K562 (cell line): ENCODE results near the gene AKAIN1. TPM values are rescaled to one million over a fixed set of nuclear protein-coding genes. Genes with fewer than 3 reads are reported as not detected.
A peak's percentile ranks its signal among the peaks of the same experiment; 100 is the strongest.

Experiments used
- CBX1 ChIP-seq: sonication (generic); IDR thresholded peaks from 2 replicates; pipeline ENCODE4 v1.6.1; 2016; ENCODE audit warnings: antibody characterized with exemption, low read depth, mild to moderate bottlenecking
- FIP1L1 ChIP-seq: fragments of 200-400 bp; formaldehyde crosslinking; IDR thresholded peaks from 2 replicates; pipeline ENCODE4 v1.6.1; 2018; ENCODE audit warnings: mild to moderate bottlenecking, low read depth, low read length; ENCODE audit not compliant: poor library complexity, severe bottlenecking
- FOXK2 ChIP-seq, 2 experiments: fragments of 450-650 bp; IDR thresholded peaks in 1 of 2; conservative IDR thresholded peaks in 1 of 2; 2 replicates each; pipeline ENCODE4 v1.6.1; 2016; ENCODE audit warnings: low read depth in 2 of 2, mild to moderate bottlenecking in 1 of 2
- GTF2F1 ChIP-seq: IDR thresholded peaks from 2 replicates; pipeline ENCODE4 v1.6.1; 2011; ENCODE audit warnings: low read depth, low read length, improper control_type of control experiment
- KAT7 ChIP-seq: sonication (generic); formaldehyde crosslinking; IDR thresholded peaks from 2 replicates; pipeline ENCODE4 v1.8.0; 2022; ENCODE audit warnings: missing genetic modification reagents, mild to moderate bottlenecking, borderline replicate concordance
- ZBTB1 ChIP-seq: sonication (generic); formaldehyde crosslinking; IDR thresholded peaks from 2 replicates; pipeline ENCODE4 v1.8.1; 2023; ENCODE audit warnings: missing genetic modification reagents, low read depth, mild to moderate bottlenecking, borderline replicate concordance
- ZFP30 ChIP-seq: fragments of 250-450 bp; sonication (Bioruptor Pico); IDR thresholded peaks from 2 replicates; pipeline ENCODE4 v1.8.0; 2022; ENCODE audit warnings: moderate library complexity, mild to moderate bottlenecking, inconsistent platforms, borderline replicate concordance
- ZNF217 ChIP-seq: sonication (generic); formaldehyde crosslinking; IDR thresholded peaks from 2 replicates; pipeline ENCODE4 v1.8.0; 2022; ENCODE audit warnings: mild to moderate bottlenecking, missing genetic modification reagents
- polyA plus RNA-seq, 8 experiments: library from polyadenylated mRNA; depleted of rRNA in 4 of 8; stranded (reverse) in 5 of 8; unstranded in 3 of 8; fragments of >200 nt; fragmentation: Nextera tagmentation in 2 of 8; fragmentation: Illumina TruSeq in 1 of 8; extraction: Ambion mirVana in 2 of 8; extraction: Trizol in 1 of 8; gene quantifications; 2 replicates each; pipeline versions ENCODE4 v1.2.1 to v1.2.3, GENCODE V29; 2011 to 2014; ENCODE audit warnings: inconsistent platforms in 1 of 8, missing spikeins in 1 of 8
- total RNA-seq, 7 experiments: library from RNA; depleted of rRNA in 6 of 7; stranded (reverse); fragments of >200 nt in 6 of 7; fragmentation: Illumina TruSeq in 2 of 7; extraction: Trizol in 2 of 7; gene quantifications; 2 replicates each; pipeline versions ENCODE4 v1.2.1 to v1.2.3, GENCODE V29; 2011 to 2021; ENCODE audit warnings: low replicate concordance in 1 of 7
- TF ChIP-seq, protein P1 (sequence below), 2 experiments: fragments of 450-650 bp in 1 of 2; sonication (generic) in 1 of 2; formaldehyde crosslinking in 1 of 2; IDR thresholded peaks; 2 replicates each; pipeline versions ENCODE4 v1.7.1 to v1.9.0; 2016 to 2022; ENCODE audit warnings: inconsistent platforms in 1 of 2, mild to moderate bottlenecking in 1 of 2, missing genetic modification reagents in 1 of 2
- TF ChIP-seq, protein P2 (sequence below), 3 experiments: fragments of 200-800 bp in 1 of 3; fragments of 250-450 bp in 1 of 3; fragments of 450-650 bp in 1 of 3; sonication (Bioruptor Pico) in 1 of 3; sonication (Bioruptor generic) in 1 of 3; formaldehyde crosslinking in 1 of 3; IDR thresholded peaks; 2 replicates each; pipeline versions ENCODE4 v1.6.1 to v1.8.0; 2016 to 2022; ENCODE audit warnings: mild to moderate bottlenecking in 2 of 3, missing genetic modification characterization in 2 of 3, missing compliant biosample characterization in 1 of 3, moderate library complexity in 1 of 3

AKAIN1 gene
- total and polyA plus RNA-seq, 9 of the 15 experiments (the other 6 are each of a cell fraction or from before 2014, with no cell fraction given) = not detected

DNA sequence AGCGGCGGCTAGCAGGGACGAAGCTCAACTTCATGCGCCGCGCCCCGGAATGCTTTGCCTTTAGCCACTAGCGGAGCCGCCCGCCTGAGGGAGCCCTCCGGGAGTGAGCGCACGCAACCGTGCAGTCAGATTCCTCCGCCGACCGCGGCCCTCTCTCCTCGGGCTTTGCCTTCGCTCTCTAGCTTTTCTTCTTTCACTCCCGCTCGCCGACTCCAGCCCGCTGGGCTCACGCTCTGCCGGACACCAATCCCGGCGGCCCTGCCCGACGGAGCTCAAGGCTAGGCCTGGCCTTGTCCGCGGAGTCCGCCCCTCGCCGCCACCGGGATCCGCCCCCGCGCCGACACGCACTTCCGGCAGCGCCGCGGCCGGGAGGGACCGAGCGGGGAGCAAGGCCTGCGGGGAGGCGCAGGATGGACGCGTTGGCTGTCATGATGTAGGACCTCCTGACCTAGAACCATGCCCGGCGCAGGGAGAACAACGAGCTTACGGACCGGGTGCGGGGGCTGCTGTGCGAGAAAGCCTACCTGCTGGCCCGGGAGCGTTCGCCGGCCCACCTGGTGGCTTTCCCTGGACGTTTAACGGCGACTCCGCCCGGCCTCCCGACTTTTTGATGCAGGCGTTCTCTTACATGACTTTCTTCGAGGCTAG, 40.8 kb upstream of the AKAIN1 start (continued):
- TF ChIP-seq, protein P1, sequence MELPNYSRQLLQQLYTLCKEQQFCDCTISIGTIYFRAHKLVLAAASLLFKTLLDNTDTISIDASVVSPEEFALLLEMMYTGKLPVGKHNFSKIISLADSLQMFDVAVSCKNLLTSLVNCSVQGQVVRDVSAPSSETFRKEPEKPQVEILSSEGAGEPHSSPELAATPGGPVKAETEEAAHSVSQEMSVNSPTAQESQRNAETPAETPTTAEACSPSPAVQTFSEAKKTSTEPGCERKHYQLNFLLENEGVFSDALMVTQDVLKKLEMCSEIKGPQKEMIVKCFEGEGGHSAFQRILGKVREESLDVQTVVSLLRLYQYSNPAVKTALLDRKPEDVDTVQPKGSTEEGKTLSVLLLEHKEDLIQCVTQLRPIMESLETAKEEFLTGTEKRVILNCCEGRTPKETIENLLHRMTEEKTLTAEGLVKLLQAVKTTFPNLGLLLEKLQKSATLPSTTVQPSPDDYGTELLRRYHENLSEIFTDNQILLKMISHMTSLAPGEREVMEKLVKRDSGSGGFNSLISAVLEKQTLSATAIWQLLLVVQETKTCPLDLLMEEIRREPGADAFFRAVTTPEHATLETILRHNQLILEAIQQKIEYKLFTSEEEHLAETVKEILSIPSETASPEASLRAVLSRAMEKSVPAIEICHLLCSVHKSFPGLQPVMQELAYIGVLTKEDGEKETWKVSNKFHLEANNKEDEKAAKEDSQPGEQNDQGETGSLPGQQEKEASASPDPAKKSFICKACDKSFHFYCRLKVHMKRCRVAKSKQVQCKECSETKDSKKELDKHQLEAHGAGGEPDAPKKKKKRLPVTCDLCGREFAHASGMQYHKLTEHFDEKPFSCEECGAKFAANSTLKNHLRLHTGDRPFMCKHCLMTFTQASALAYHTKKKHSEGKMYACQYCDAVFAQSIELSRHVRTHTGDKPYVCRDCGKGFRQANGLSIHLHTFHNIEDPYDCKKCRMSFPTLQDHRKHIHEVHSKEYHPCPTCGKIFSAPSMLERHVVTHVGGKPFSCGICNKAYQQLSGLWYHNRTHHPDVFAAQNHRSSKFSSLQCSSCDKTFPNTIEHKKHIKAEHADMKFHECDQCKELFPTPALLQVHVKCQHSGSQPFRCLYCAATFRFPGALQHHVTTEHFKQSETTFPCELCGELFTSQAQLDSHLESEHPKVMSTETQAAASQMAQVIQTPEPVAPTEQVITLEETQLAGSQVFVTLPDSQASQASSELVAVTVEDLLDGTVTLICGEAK (IDR thresholded peaks at IDR 0.05) = peak; percentile 99
- TF ChIP-seq, protein P1 (CRISPR knock-in tag; IDR thresholded peaks at IDR 0.05) = no peak
- peak; percentile 30 for TF ChIP-seq FIP1L1
- TF ChIP-seq KAT7 (CRISPR knock-in tag) = 0 out of 2 replicates have a peak, but pooled peaks have one; percentile 44
- TF ChIP-seq GTF2F1 = peak; percentile 79; the same call in 1 of the 2 replicates
- TF ChIP-seq FOXK2 (conservative IDR thresholded peaks at IDR 0.05 in 1 of 2, IDR thresholded peaks at IDR 0.05 in 1 of 2; ENCODE audit: low read depth in 2 of 2) = peak in 1 of 2 experiments; percentile 45; a peak in 2 of 4 replicates
- TF ChIP-seq ZNF217 = no peak
- TF ChIP-seq CBX1 = peak; percentile 80
- TF ChIP-seq, protein P2, sequence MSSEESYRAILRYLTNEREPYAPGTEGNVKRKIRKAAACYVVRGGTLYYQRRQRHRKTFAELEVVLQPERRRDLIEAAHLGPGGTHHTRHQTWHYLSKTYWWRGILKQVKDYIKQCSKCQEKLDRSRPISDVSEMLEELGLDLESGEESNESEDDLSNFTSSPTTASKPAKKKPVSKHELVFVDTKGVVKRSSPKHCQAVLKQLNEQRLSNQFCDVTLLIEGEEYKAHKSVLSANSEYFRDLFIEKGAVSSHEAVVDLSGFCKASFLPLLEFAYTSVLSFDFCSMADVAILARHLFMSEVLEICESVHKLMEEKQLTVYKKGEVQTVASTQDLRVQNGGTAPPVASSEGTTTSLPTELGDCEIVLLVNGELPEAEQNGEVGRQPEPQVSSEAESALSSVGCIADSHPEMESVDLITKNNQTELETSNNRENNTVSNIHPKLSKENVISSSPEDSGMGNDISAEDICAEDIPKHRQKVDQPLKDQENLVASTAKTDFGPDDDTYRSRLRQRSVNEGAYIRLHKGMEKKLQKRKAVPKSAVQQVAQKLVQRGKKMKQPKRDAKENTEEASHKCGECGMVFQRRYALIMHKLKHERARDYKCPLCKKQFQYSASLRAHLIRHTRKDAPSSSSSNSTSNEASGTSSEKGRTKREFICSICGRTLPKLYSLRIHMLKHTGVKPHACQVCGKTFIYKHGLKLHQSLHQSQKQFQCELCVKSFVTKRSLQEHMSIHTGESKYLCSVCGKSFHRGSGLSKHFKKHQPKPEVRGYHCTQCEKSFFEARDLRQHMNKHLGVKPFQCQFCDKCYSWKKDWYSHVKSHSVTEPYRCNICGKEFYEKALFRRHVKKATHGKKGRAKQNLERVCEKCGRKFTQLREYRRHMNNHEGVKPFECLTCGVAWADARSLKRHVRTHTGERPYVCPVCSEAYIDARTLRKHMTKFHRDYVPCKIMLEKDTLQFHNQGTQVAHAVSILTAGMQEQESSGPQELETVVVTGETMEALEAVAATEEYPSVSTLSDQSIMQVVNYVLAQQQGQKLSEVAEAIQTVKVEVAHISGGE (CRISPR knock-in tag; IDR thresholded peaks at IDR 0.05) = peak in 2 of 3 experiments; percentile 92 to 99; a peak in 5 of 6 replicates
- no peak for TF ChIP-seq ZFP30 (CRISPR knock-in tag)
- peak; percentile 44; the same call in 1 of the 2 replicates for TF ChIP-seq ZBTB1 (CRISPR knock-in tag)
